GM12892 (cell line): Measurements from ENCODE around the gene KIF1B.

ENCODE experiments used
- POLR2A ChIP-seq: IDR thresholded peaks from 2 replicates; pipeline ENCODE4 v1.6.1; 2011; ENCODE audit warnings: low read depth, low read length, control low read depth
- POLR2AphosphoS5 ChIP-seq: IDR thresholded peaks from 2 replicates; pipeline ENCODE4 v1.6.1; 2011; ENCODE audit warnings: low read depth, low read length, control low read depth
- TAF1 ChIP-seq: IDR thresholded peaks from 2 replicates; pipeline ENCODE4 v1.6.1; 2011; ENCODE audit warnings: low read depth, mild to moderate bottlenecking, control low read depth, low read length, borderline replicate concordance

DNA sequence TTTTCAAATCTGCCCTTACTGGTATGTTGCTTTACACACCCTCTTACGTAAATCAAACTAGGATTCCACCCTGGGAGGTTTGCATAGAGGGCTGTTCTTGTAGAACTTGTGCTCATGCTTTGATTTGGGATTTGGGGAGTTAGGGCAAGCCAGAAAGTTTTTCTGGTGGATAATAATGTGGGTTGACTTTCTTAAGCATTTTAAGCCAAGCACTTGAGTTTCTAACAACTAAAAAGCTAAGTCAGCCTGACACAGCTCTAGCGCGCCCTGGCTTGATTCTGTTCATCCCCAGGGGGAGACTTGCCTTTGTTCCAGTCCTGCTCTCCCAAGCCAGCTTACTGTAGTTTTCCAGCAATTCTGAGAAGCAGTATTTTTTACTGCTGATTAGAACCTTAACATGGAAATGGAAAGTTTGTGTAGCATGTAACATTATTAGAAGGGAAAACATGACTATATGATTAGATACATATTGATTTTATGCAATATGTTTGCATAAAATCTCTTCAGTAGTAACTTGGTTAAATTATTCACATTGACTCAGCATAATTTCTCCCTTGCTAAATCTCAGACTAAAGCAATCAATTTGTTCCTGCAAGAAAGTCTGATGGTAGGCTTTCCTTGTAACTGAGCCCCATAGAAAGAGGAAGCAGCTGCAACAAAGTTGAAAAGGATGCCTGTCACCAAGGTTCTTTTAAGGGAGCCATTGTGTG is 177.5 kb downstream of the KIF1B start:
- TF ChIP-seq POLR2AphosphoS5 (no peak), POLR2A (no peak), TAF1 (no peak)
